GM19025 (cell line): ENCODE results near the gene MPST.

Experiments used
- ATAC-seq: cut with Tn5 transposase; IDR thresholded peaks from one replicate; pipeline ENCODE4 v1.9.1; 2021; ENCODE audit warnings: mild to moderate bottlenecking, low read depth, moderate library complexity; ENCODE audit not compliant: unreplicated experiment

MPST gene

GRCh38 chr22:37043209-37043827 lies 23.8 kb downstream of the MPST start:
- no peak for ATAC-seq

GRCh38 chr22:37043828-37044538 lies 24.4 kb downstream of the MPST start:
- ATAC-seq, result peak; percentile 55

- no peak for ATAC-seq
Measured at GRCh38 chr22:37044634-37045625, 25.4 kb downstream of the MPST start.

- ATAC-seq, result no peak
Measured at GRCh38 chr22:37045958-37046357, 26.4 kb downstream of the MPST start.

GRCh38 chr22:37046589-37046988 lies 27.0 kb downstream of the MPST start:
- ATAC-seq, result no peak

- no peak for ATAC-seq
Measured at GRCh38 chr22:37047006-37047405, 27.5 kb downstream of the MPST start.

- ATAC-seq, result no peak
Measured at GRCh38 chr22:37048133-37048532, 28.6 kb downstream of the MPST start.

- ATAC-seq, result no peak
Measured at GRCh38 chr22:37049224-37049623, 29.7 kb downstream of the MPST start.

GRCh38 chr22:37050913-37051312 lies 31.4 kb downstream of the MPST start:
- ATAC-seq, result no peak

GRCh38 chr22:37051391-37052385 lies 32.1 kb downstream of the MPST start, which contains the start of gene KCTD17:
TSS of gene KCTD17 (plus strand) at chr22:37051742. CDS start at chr22:37051761, 19 bp downstream.
- peak; percentile 80 for ATAC-seq

- no peak for ATAC-seq
Measured at GRCh38 chr22:37052386-37053309, 33.1 kb downstream of the MPST start.

- no peak for ATAC-seq
Measured at GRCh38 chr22:37053310-37054055, 33.9 kb downstream of the MPST start.

- no peak for ATAC-seq
Measured at GRCh38 chr22:37054056-37054395, 34.5 kb downstream of the MPST start.

- ATAC-seq, result no peak
Measured at GRCh38 chr22:37054600-37055365, 35.2 kb downstream of the MPST start.

- no peak for ATAC-seq
Measured at GRCh38 chr22:37056246-37056645, 36.7 kb downstream of the MPST start.

- ATAC-seq, result no peak
Measured at GRCh38 chr22:37057226-37057625, 37.7 kb downstream of the MPST start.

GRCh38 chr22:37057796-37058510 lies 38.4 kb downstream of the MPST start:
- ATAC-seq, result no peak
